ENCODE results near the gene SBF2.
"Not testable (repeated sequence)": the region's sequence is repeated elsewhere in the genome, so short reads cannot be mapped to it uniquely, and the experiment has no call there.

The SBF2 gene

DNA sequence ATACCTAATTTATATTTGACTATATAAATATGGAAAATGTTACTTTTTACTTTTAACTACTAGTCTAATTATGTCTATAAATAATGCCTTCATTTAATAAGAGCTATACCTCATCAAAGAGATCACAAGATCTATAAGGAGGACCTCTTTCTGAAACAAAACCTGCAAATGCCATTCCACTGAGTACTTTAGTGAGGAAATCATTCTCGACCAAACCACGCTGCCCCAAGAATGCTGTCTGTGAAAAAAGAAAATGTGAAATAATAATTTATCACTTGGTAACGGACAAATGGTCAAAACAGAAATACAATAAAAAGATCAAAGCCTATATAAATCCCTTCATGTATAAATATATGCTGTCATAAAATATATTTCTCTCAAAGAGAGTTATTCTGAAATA, 301.7 kb downstream of the SBF2 start:
- Histone ChIP-seq H3K9me3 (ENCODE audit: control insufficient read depth, low read length) (peaks cover under 1% of the 10 kb centered on the region), H2AK5ac (ENCODE audit: low read length, severe bottlenecking) (no peak overlapping the region), H3K4me1 (ENCODE audit: control insufficient read depth, insufficient read depth, low read depth, low read length) (no peaks in the 10 kb centered on the region), H2BK12ac (ENCODE audit: low read length in 2 of 2) (no peak overlapping the region), H2AFZ (ENCODE audit: low read depth, low read length) (no peak overlapping the region), H3K18ac (ENCODE audit: low read depth in 1 of 2, low read length in 2 of 2) (no peak overlapping the region), H3K27ac (ENCODE audit: low read length, poor library complexity, severe bottlenecking) (no peak overlapping the region), H3K9ac (ENCODE audit: low read length) (no peak overlapping the region), H4K91ac (ENCODE audit: low read length) (no peak overlapping the region), H2BK15ac (ENCODE audit: low read depth, poor library complexity, severe bottlenecking) (no peak overlapping the region), H3K36me3 (ENCODE audit: control insufficient read depth in 1 of 2, insufficient read depth in 2 of 2, low read depth in 1 of 2, low read length in 2 of 2) (peaks cover 0 to 46% of the 10 kb centered on the region in 2 experiments), H3K79me1 (replicated peaks; ENCODE audit: low read length, poor library complexity, severe bottlenecking) (peaks cover 3% of the 10 kb centered on the region), H3K23ac (ENCODE audit: low read length in 2 of 2) (no peak overlapping the region), H2BK120ac (ENCODE audit: low read depth, low read length) (no peak overlapping the region), H3K4ac (ENCODE audit: low read depth in 1 of 2, low read length in 2 of 2) (no peak overlapping the region), H3K4me2 (ENCODE audit: low read length, poor library complexity, severe bottlenecking) (no peak overlapping the region), H3K4me3 (ENCODE audit: insufficient read depth in 1 of 2, low read depth in 1 of 2, low read length in 2 of 2) (no peak overlapping the region), H3K27me3 (ENCODE audit: control insufficient read depth in 1 of 2, insufficient read depth in 1 of 2, low read length in 2 of 2) (no peaks in the 10 kb centered on the region), H2BK5ac (ENCODE audit: low read depth, low read length, poor library complexity, severe bottlenecking) (no peak overlapping the region), H4K8ac (ENCODE audit: low read length) (no peak overlapping the region), H3K14ac (ENCODE audit: low read length in 2 of 2) (no peak overlapping the region)
- WGBS = no CpG with 5 or more reads among the region's 3 CpGs
- no peak for DNase-seq

DNA sequence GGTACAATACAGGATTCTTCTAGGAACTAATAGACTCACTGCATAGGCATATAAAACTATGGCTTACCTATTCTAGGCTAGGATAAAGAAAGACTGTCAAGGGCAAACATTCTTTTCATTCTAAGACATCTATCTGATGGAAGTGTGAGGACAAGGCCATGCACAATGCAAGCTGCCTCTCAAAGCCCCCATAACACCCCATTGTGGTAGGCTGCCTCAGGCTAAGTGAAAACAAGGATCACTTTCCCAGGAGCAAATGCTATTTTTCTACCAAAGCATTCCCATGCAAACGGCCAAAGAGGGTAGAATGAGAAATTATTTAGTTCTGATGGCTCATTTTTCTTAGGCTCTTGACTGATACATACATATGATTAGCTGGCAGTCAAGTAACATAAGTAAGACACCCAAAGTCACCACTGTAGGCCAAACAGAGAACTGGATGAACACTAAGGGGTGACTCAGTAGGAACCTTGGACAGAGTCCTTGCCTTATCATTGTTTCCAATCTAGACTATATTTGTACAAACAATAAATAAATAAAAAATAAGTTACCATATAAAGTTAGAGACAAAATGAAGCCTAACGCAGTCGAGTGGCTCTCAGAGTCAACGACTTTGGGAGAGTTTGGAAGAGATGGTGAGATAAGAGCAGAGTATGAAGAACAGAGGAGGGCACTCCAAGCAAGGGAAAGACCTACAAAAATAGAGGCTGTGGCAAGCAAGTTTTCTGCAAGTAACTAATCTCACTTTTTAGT, 303.6 kb downstream of the SBF2 start:
- Histone ChIP-seq H3K9me3 (ENCODE audit: control insufficient read depth, low read length) (peaks cover 3% of the 10 kb centered on the region), H3K4me2 (ENCODE audit: low read length, poor library complexity, severe bottlenecking) (no peak overlapping the region), H2AFZ (ENCODE audit: low read depth, low read length) (no peak overlapping the region), H3K4me3 (ENCODE audit: insufficient read depth in 1 of 2, low read depth in 1 of 2, low read length in 2 of 2) (no peak overlapping the region), H3K27ac (ENCODE audit: low read length, poor library complexity, severe bottlenecking) (no peak overlapping the region), H2BK15ac (ENCODE audit: low read depth, poor library complexity, severe bottlenecking) (no peak overlapping the region), H3K4ac (ENCODE audit: low read depth in 1 of 2, low read length in 2 of 2) (no peak overlapping the region), H2AK5ac (ENCODE audit: low read length, severe bottlenecking) (no peak overlapping the region), H3K27me3 (ENCODE audit: control insufficient read depth in 1 of 2, insufficient read depth in 1 of 2, low read length in 2 of 2) (no peaks in the 10 kb centered on the region), H3K36me3 (ENCODE audit: control insufficient read depth in 1 of 2, insufficient read depth in 2 of 2, low read depth in 1 of 2, low read length in 2 of 2) (peaks cover under 1 to 44% of the 10 kb centered on the region in 2 experiments), H3K9ac (ENCODE audit: low read length) (peak overlapping the region; percentile 33), H3K18ac (ENCODE audit: low read depth in 1 of 2, low read length in 2 of 2) (no peak overlapping the region), H3K23ac (ENCODE audit: low read length in 2 of 2) (peak overlapping the region in 1 of 2 experiments; percentile 18), H2BK12ac (ENCODE audit: low read length in 2 of 2) (no peak overlapping the region), H2BK5ac (ENCODE audit: low read depth, low read length, poor library complexity, severe bottlenecking) (no peak overlapping the region), H3K4me1 (ENCODE audit: control insufficient read depth, insufficient read depth, low read depth, low read length) (no peaks in the 10 kb centered on the region), H4K91ac (ENCODE audit: low read length) (no peak overlapping the region), H4K8ac (ENCODE audit: low read length) (no peak overlapping the region), H2BK120ac (ENCODE audit: low read depth, low read length) (no peak overlapping the region), H3K79me1 (replicated peaks; ENCODE audit: low read length, poor library complexity, severe bottlenecking) (peaks cover 3% of the 10 kb centered on the region), H3K14ac (ENCODE audit: low read length in 2 of 2) (no peak overlapping the region)
- DNase-seq = peak; percentile 33
- 65% methylated on average over 4 of the region's 4 CpGs for WGBS

DNA sequence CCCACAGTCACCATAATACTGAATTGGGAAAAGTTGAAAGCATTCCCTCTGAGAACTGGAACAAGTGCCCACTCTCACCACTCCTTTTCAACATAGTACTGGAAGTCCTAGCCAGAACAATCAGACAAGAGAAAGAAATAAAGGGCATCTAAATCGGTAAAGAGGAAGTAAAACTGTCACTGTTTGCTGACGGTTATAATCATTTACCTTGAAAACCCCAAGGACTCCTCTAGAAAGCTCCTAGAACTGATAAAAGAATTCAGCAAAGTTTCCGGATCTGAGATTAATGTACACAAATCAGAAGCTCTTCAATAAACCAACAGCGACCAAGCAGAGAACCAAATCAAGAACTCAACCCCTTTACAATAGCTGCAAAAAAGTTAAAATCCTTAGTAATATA, 306.7 kb downstream of the SBF2 start:
- not testable (repeated sequence) for H2BK5ac ChIP-seq (ENCODE audit: low read depth, low read length, poor library complexity, severe bottlenecking); H2BK15ac ChIP-seq (ENCODE audit: low read depth, poor library complexity, severe bottlenecking); H2BK120ac ChIP-seq (ENCODE audit: low read depth, low read length); H2BK12ac ChIP-seq (ENCODE audit: low read length in 2 of 2); H4K8ac ChIP-seq (ENCODE audit: low read length); H3K79me1 ChIP-seq (replicated peaks; ENCODE audit: low read length, poor library complexity, severe bottlenecking); H3K4me2 ChIP-seq (ENCODE audit: low read length, poor library complexity, severe bottlenecking); H4K91ac ChIP-seq (ENCODE audit: low read length); H3K4me1 ChIP-seq (ENCODE audit: control insufficient read depth, insufficient read depth, low read depth, low read length); H3K9ac ChIP-seq (ENCODE audit: low read length); H3K9me3 ChIP-seq (ENCODE audit: control insufficient read depth, low read length); H3K18ac ChIP-seq (ENCODE audit: low read depth in 1 of 2, low read length in 2 of 2); H3K23ac ChIP-seq (ENCODE audit: low read length in 2 of 2); H2AK5ac ChIP-seq (ENCODE audit: low read length, severe bottlenecking); H3K4ac ChIP-seq (ENCODE audit: low read depth in 1 of 2, low read length in 2 of 2); H3K27ac ChIP-seq (ENCODE audit: low read length, poor library complexity, severe bottlenecking); DNase-seq; H3K14ac ChIP-seq (ENCODE audit: low read length in 2 of 2); H2AFZ ChIP-seq (ENCODE audit: low read depth, low read length); H3K27me3 ChIP-seq (ENCODE audit: control insufficient read depth in 1 of 2, insufficient read depth in 1 of 2, low read length in 2 of 2); H3K4me3 ChIP-seq (ENCODE audit: insufficient read depth in 1 of 2, low read depth in 1 of 2, low read length in 2 of 2)
- WGBS = 98% methylated on average over 4 of the region's 4 CpGs
- peaks cover 6 to 42% of the 10 kb centered on the region in 2 experiments for H3K36me3 ChIP-seq (ENCODE audit: control insufficient read depth in 1 of 2, insufficient read depth in 2 of 2, low read depth in 1 of 2, low read length in 2 of 2)

DNA sequence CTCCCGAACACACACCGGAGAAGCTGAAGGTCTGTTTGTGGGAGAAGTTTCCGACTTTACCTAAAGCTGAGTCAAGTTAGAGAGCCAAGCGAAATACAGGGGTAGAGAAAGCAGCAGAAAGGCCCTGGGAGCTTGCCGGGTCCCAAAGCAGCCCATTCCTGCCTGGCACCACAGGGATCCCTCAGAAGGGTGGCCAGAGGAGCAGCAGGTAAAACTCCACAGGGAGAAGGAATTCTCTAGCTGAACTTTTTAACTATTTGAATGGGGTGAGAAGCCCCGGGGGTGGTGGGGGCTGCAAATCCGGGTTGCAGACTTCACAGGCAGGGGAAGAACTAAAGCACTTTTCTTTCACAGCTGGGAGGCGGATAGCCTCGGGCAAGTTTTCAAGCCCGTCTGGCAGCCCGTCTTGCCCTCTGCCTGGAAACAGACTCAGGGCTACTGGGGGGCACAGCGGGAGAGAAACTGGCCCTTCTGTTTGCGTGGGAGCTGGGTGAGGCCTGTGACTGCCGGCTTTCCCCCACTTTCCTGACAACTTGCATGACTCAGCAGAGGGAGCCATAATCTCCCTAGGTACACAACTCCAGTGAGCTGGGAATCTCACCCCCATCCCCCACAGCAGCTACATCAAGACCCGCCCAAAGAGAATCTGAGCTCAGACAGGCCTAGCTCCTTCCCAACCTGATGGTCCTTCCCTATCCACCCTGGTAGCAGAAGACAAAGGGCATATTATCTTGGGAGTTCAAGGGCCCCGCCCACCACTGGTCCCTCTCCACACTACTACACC, 311.0 kb downstream of the SBF2 start:
- Histone ChIP-seq H3K4me3 (ENCODE audit: insufficient read depth in 1 of 2, low read depth in 1 of 2, low read length in 2 of 2) (no peak overlapping the region), H3K4ac (ENCODE audit: low read depth in 1 of 2, low read length in 2 of 2) (no peak overlapping the region), H3K4me2 (ENCODE audit: low read length, poor library complexity, severe bottlenecking) (no peak overlapping the region), H2AFZ (ENCODE audit: low read depth, low read length) (no peak overlapping the region), H2BK15ac (ENCODE audit: low read depth, poor library complexity, severe bottlenecking) (peak overlapping the region; percentile 4), H4K8ac (ENCODE audit: low read length) (no peak overlapping the region), H3K9me3 (ENCODE audit: control insufficient read depth, low read length) (peaks cover 3% of the 10 kb centered on the region), H4K91ac (ENCODE audit: low read length) (no peak overlapping the region), H3K27ac (ENCODE audit: low read length, poor library complexity, severe bottlenecking) (peak overlapping the region; percentile 87), H3K18ac (ENCODE audit: low read depth in 1 of 2, low read length in 2 of 2) (no peak overlapping the region), H3K79me1 (replicated peaks; ENCODE audit: low read length, poor library complexity, severe bottlenecking) (peaks cover 7% of the 10 kb centered on the region), H3K27me3 (ENCODE audit: control insufficient read depth in 1 of 2, insufficient read depth in 1 of 2, low read length in 2 of 2) (no peaks in the 10 kb centered on the region), H2BK12ac (ENCODE audit: low read length in 2 of 2) (no peak overlapping the region), H2BK5ac (ENCODE audit: low read depth, low read length, poor library complexity, severe bottlenecking) (peak overlapping the region; percentile 5), H3K23ac (ENCODE audit: low read length in 2 of 2) (no peak overlapping the region), H2AK5ac (ENCODE audit: low read length, severe bottlenecking) (peak overlapping the region; percentile 79), H3K4me1 (ENCODE audit: control insufficient read depth, insufficient read depth, low read depth, low read length) (peaks cover 5% of the 10 kb centered on the region), H3K9ac (ENCODE audit: low read length) (peak overlapping the region; percentile 72), H3K36me3 (ENCODE audit: control insufficient read depth in 1 of 2, insufficient read depth in 2 of 2, low read depth in 1 of 2, low read length in 2 of 2) (peaks cover 9 to 21% of the 10 kb centered on the region in 2 experiments), H2BK120ac (ENCODE audit: low read depth, low read length) (no peak overlapping the region), H3K14ac (ENCODE audit: low read length in 2 of 2) (no peak overlapping the region)
- DNase-seq = no peak
- 81% methylated on average over 16 of the region's 16 CpGs for WGBS

Measured in mesenchymal stem cell (in vitro differentiated cells and primary cell).